PC-9 (cell line): ENCODE data around the gene RNU1-1.
"Not testable (repeated sequence)": the region's sequence is repeated elsewhere in the genome, so short reads cannot be mapped to it uniquely, and the experiment has no call there.

Source experiments
- EZH2 ChIP-seq: fragments of 200-600 bp; sonication (generic); IDR thresholded peaks from 2 replicates; pipeline ENCODE4 v1.8.0; 2017; ENCODE audit warnings: antibody characterized with exemption, low read depth
- TF ChIP-seq, protein P1 (sequence below): fragments of 200-600 bp; sonication (generic); conservative IDR thresholded peaks from 2 replicates; pipeline ENCODE4 v1.6.1; 2017; ENCODE audit warnings: mixed run types, antibody characterized with exemption, mild to moderate bottlenecking, moderate library complexity

- not testable (repeated sequence) for TF ChIP-seq EZH2
- TF ChIP-seq, protein P1, sequence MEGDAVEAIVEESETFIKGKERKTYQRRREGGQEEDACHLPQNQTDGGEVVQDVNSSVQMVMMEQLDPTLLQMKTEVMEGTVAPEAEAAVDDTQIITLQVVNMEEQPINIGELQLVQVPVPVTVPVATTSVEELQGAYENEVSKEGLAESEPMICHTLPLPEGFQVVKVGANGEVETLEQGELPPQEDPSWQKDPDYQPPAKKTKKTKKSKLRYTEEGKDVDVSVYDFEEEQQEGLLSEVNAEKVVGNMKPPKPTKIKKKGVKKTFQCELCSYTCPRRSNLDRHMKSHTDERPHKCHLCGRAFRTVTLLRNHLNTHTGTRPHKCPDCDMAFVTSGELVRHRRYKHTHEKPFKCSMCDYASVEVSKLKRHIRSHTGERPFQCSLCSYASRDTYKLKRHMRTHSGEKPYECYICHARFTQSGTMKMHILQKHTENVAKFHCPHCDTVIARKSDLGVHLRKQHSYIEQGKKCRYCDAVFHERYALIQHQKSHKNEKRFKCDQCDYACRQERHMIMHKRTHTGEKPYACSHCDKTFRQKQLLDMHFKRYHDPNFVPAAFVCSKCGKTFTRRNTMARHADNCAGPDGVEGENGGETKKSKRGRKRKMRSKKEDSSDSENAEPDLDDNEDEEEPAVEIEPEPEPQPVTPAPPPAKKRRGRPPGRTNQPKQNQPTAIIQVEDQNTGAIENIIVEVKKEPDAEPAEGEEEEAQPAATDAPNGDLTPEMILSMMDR: not testable (repeated sequence)
Measured at GRCh38 chr1:16540421-16540893, 26.4 kb upstream of the RNU1-1 start.
